ENCODE data around the gene PIP5K1C.

Gene PIP5K1C

DNA sequence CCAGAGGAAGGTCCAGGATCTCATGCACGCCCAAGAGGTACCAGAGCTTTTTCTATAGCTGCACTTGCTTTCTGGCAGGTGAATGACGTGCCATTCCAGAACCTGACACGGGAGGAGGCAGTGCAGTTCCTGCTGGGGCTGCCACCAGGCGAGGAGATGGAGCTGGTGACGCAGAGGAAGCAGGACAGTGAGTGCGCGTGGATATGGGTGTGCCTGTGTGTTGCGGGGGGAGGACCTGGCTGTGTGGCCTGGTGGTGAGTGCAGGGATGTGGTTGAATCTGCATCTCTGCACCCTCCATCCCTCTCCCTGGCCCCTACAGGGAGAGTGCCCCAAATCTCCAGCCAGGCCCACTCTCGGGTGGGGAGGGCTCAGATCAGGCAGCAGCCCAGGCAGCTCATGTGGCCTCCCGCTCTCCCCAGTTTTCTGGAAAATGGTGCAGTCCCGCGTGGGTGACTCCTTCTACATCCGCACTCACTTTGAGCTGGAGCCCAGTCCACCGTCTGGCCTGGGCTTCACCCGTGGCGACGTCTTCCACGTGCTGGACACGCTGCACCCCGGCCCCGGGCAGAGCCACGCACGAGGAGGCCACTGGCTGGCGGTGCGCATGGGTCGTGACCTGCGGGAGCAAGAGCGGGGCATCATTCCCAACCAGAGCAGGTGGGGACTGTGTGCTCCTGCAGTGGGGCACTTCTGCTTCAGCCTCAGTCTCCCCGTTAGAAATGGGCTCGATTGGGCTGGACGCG, 38.4 kb upstream of the PIP5K1C start:
- Histone ChIP-seq H4K20me1 (ENCODE audit: insufficient read depth, low read length) (no peaks in the 10 kb centered on the region), H3K4me1 (ENCODE audit: insufficient read depth, low read length) (no peaks in the 10 kb centered on the region), H3K4me2 (ENCODE audit: insufficient read depth, low read length) (no peak overlapping the region), H3K27ac (ENCODE audit: low read length) (no peak overlapping the region), H3K79me2 (ENCODE audit: insufficient read depth, low read length) (no peaks in the 10 kb centered on the region), H3K9me3 (ENCODE audit: insufficient read depth, low read length, severe bottlenecking) (no peaks in the 10 kb centered on the region), H3K36me3 (ENCODE audit: insufficient read depth, low read length) (no peaks in the 10 kb centered on the region), H2AFZ (ENCODE audit: low read depth, low read length) (no peak overlapping the region), H3K27me3 (ENCODE audit: insufficient read depth, low read length, poor library complexity) (no peaks in the 10 kb centered on the region), H3K4me3 (ENCODE audit: low read depth in 1 of 2, low read length in 2 of 2) (no peak overlapping the region), H3K9ac (ENCODE audit: low read depth, low read length) (no peak overlapping the region)
- TF ChIP-seq, protein P1, sequence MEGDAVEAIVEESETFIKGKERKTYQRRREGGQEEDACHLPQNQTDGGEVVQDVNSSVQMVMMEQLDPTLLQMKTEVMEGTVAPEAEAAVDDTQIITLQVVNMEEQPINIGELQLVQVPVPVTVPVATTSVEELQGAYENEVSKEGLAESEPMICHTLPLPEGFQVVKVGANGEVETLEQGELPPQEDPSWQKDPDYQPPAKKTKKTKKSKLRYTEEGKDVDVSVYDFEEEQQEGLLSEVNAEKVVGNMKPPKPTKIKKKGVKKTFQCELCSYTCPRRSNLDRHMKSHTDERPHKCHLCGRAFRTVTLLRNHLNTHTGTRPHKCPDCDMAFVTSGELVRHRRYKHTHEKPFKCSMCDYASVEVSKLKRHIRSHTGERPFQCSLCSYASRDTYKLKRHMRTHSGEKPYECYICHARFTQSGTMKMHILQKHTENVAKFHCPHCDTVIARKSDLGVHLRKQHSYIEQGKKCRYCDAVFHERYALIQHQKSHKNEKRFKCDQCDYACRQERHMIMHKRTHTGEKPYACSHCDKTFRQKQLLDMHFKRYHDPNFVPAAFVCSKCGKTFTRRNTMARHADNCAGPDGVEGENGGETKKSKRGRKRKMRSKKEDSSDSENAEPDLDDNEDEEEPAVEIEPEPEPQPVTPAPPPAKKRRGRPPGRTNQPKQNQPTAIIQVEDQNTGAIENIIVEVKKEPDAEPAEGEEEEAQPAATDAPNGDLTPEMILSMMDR (IDR thresholded peaks at IDR 0.05; ENCODE audit: borderline replicate concordance, extremely low read depth, low read length, poor library complexity, severe bottlenecking), result no peak
- no peak for TF ChIP-seq EZH2 (IDR thresholded peaks at IDR 0.05; ENCODE audit: borderline replicate concordance, low read depth, low read length, severe bottlenecking)
- no peak for DNase-seq
- no peak for ATAC-seq (ENCODE audit: insufficient read depth, low read depth)

DNA sequence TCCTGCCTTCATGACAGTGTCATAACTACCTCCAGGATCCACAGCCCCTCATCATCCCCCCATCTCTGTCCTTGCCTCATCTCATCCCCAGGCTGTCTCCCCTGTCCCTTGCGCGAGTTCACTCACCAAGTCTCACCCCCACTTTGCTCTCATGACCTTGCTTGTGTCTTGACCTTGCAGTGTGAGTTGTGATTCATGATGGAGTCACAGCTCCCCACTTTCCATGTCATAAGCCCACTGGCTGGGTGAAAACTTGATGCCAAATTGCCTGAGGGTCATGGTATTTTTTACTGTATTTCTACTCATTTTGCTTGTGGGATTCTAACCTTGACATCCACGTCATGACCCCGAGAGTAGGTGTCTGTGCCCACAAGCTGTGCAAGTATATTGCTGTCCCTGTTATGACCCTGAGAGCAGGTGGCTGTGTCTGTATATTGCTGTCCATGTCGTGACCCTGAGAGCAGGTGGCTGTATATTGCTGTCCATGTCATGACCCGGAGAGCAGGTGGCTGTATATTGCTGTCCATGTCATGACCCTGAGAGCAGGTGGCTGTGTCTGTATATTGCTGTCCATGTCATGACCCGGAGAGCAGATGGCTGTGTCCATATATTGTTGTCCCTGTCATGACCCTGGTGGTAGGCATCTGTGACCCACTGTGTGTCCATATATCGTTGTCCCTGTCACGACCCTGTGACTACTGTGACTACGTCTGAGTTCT, 37.4 kb upstream of the PIP5K1C start:
- no peak overlapping the region for H3K4me3 ChIP-seq (ENCODE audit: low read depth in 1 of 2, low read length in 2 of 2)
- H3K79me2 ChIP-seq (ENCODE audit: insufficient read depth, low read length), result no peaks in the 10 kb centered on the region
- H3K9ac ChIP-seq (ENCODE audit: low read depth, low read length), result no peak overlapping the region
- H3K36me3 ChIP-seq (ENCODE audit: insufficient read depth, low read length), result no peaks in the 10 kb centered on the region
- no peak for TF ChIP-seq EZH2 (IDR thresholded peaks at IDR 0.05; ENCODE audit: borderline replicate concordance, low read depth, low read length, severe bottlenecking)
- TF ChIP-seq, protein P1 (IDR thresholded peaks at IDR 0.05; ENCODE audit: borderline replicate concordance, extremely low read depth, low read length, poor library complexity, severe bottlenecking), result no peak
- H2AFZ ChIP-seq (ENCODE audit: low read depth, low read length), result no peak overlapping the region
- no peak for ATAC-seq (ENCODE audit: insufficient read depth, low read depth)
- no peaks in the 10 kb centered on the region for H3K9me3 ChIP-seq (ENCODE audit: insufficient read depth, low read length, severe bottlenecking)
- no peaks in the 10 kb centered on the region for H3K27me3 ChIP-seq (ENCODE audit: insufficient read depth, low read length, poor library complexity)
- no peak overlapping the region for H3K4me2 ChIP-seq (ENCODE audit: insufficient read depth, low read length)
- no peak for DNase-seq
- H4K20me1 ChIP-seq (ENCODE audit: insufficient read depth, low read length), result no peaks in the 10 kb centered on the region
- no peaks in the 10 kb centered on the region for H3K4me1 ChIP-seq (ENCODE audit: insufficient read depth, low read length)
- no peak overlapping the region for H3K27ac ChIP-seq (ENCODE audit: low read length)

DNA sequence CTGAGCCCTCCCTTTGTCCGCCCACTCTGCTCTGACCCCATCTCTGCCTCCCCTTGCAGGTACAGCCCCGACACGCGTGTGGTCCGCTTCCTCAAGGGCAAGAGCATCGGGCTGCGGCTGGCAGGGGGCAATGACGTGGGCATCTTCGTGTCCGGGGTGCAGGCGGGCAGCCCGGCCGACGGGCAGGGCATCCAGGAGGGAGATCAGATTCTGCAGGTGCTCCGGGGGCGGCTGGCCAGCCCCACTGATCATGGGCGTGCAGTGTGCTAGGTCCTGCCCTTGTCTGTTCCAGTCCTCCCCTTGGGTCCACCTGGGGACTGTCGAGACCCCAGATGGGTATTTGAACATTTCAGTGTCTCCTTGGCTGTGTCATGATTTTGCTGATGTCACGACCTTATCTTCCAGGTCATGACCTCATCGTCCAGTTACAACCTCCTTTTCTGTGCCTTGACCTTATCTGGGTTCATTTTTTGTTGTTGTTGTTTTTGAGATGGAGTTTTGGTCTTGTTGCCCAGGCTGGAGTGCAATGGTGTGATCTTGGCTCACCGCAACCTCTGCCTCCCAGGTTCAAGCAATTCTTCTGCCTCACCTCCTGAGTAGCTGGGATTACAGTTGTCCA, 35.9 kb upstream of the PIP5K1C start:
- no peaks in the 10 kb centered on the region for H3K9me3 ChIP-seq (ENCODE audit: insufficient read depth, low read length, severe bottlenecking)
- ATAC-seq (ENCODE audit: insufficient read depth, low read depth) (no peak), DNase-seq (no peak)
- H2AFZ ChIP-seq (ENCODE audit: low read depth, low read length), result no peak overlapping the region
- H3K9ac ChIP-seq (ENCODE audit: low read depth, low read length), result no peak overlapping the region
- H3K27me3 ChIP-seq (ENCODE audit: insufficient read depth, low read length, poor library complexity), result no peaks in the 10 kb centered on the region
- no peaks in the 10 kb centered on the region for H4K20me1 ChIP-seq (ENCODE audit: insufficient read depth, low read length)
- H3K36me3 ChIP-seq (ENCODE audit: insufficient read depth, low read length), result no peaks in the 10 kb centered on the region
- H3K27ac ChIP-seq (ENCODE audit: low read length), result no peak overlapping the region
- H3K4me3 ChIP-seq (ENCODE audit: low read depth in 1 of 2, low read length in 2 of 2), result no peak overlapping the region
- TF ChIP-seq, protein P1 (IDR thresholded peaks at IDR 0.05; ENCODE audit: borderline replicate concordance, extremely low read depth, low read length, poor library complexity, severe bottlenecking), result no peak
- TF ChIP-seq EZH2 (IDR thresholded peaks at IDR 0.05; ENCODE audit: borderline replicate concordance, low read depth, low read length, severe bottlenecking), result no peak
- no peaks in the 10 kb centered on the region for H3K4me1 ChIP-seq (ENCODE audit: insufficient read depth, low read length)
- H3K79me2 ChIP-seq (ENCODE audit: insufficient read depth, low read length), result no peaks in the 10 kb centered on the region
- H3K4me2 ChIP-seq (ENCODE audit: insufficient read depth, low read length), result no peak overlapping the region
